HCT116 (cell line): ENCODE results near the gene SLC9A9. TPM values are rescaled to one million over a fixed set of nuclear protein-coding genes. Genes with fewer than 3 reads are reported as not detected.

Experiments
- ATAC-seq: fragments of 200-7000 bp; cut with Tn5 transposase; 2 replicates; pipeline ENCODE4 v1.9.1; 2020; ENCODE audit warnings: mild to moderate bottlenecking, moderate library complexity
- BruUV-seq: library from RNA; stranded (reverse); fragments of 400-500 nt; replicated peaks from 2 replicates; lab custom pipeline; 2021; lab: Mats Ljungman, UMichigan
- CTCF ChIA-PET: fragments of 300-600 bp; sonication (Branson Sonifier 250); formaldehyde crosslinking; loops from one replicate; lab custom pipeline; 2021; ENCODE audit warnings: antibody characterized with exemption; lab: Charles Lee
- POLR2A ChIA-PET: fragments of 300-600, 350-600 bp; sonication (Branson Sonifier 250); formaldehyde crosslinking; loops from one replicate; lab custom pipeline; 2021; ENCODE audit warnings: antibody characterized with exemption; lab: Charles Lee
- RAD21 ChIA-PET, 2 experiments: fragments of 300-600 bp; sonication (Branson Sonifier 250); formaldehyde crosslinking; loops; one replicate each; lab custom pipeline; 2023; ENCODE audit warnings: low total read pairs in 2 of 2; ENCODE audit not compliant: uncharacterized antibody in 2 of 2, unreplicated experiment in 2 of 2, low non-redundant PET in 1 of 2; lab: Charles Lee
- DNase-seq: peaks from one replicate; pipeline ENCODE4 v3.0.0-alpha.2; 2010; ENCODE audit warnings: low read depth, low spot score
- H2AFZ ChIP-seq: fragments of 200-600 bp; shearing (Covaris generic), sonication (generic); 2 replicates; pipeline ENCODE4 v1.6.1; 2017; ENCODE audit warnings: low read depth, mixed run types, mixed read lengths, antibody characterized with exemption, low read length; ENCODE audit not compliant: poor library complexity, severe bottlenecking
- H3K27ac ChIP-seq: 2 replicates; pipeline ENCODE4 v1.5.1; 2012; ENCODE audit warnings: low read depth, low read length
- H3K27me3 ChIP-seq: fragments of 200-600 bp; sonication (generic); 2 replicates; pipeline ENCODE4 v1.6.1; 2016; ENCODE audit warnings: mixed run types, low read length, mixed read lengths; ENCODE audit not compliant: insufficient read depth
- H3K36me3 ChIP-seq, 2 experiments: fragments of 200-500 bp in 1 of 2; fragments of 200-600 bp in 1 of 2; sonication (Bioruptor generic) in 1 of 2; sonication (generic) in 1 of 2; 2 replicates each; pipeline versions ENCODE4 v1.5.1 to v1.6.1; 2014 to 2016; ENCODE audit warnings: low read length in 2 of 2, inconsistent platforms in 1 of 2, mixed read lengths in 1 of 2, mixed run types in 1 of 2; ENCODE audit not compliant: insufficient read depth in 2 of 2, control insufficient read depth in 1 of 2
- H3K4me1 ChIP-seq, 2 experiments: fragments of 200-600 bp in 1 of 2; sonication (generic) in 1 of 2; 2 replicates each; pipeline versions ENCODE4 v1.5.1 to v1.6.1; 2012 to 2017; ENCODE audit warnings: low read length in 2 of 2, inconsistent platforms in 1 of 2, mild to moderate bottlenecking in 1 of 2, mixed read lengths in 1 of 2, mixed run types in 1 of 2, moderate library complexity in 1 of 2; ENCODE audit not compliant: insufficient read depth in 2 of 2, control insufficient read depth in 1 of 2
- H3K4me2 ChIP-seq: fragments of 200-600 bp; sonication (generic); 2 replicates; pipeline ENCODE4 v1.6.1; 2017; ENCODE audit warnings: mixed run types, low read length, mixed read lengths
- H3K4me3 ChIP-seq, 2 experiments: fragments of 200-600 bp in 1 of 2; sonication (generic) in 1 of 2; replicated peaks in 1 of 2; 2 replicates each; pipeline ENCODE4 v1.5.1; 2011 to 2016; ENCODE audit warnings: low read length in 2 of 2, control low read depth in 1 of 2, low read depth in 1 of 2, mild to moderate bottlenecking in 1 of 2, mixed read lengths in 1 of 2, mixed run types in 1 of 2
- H3K79me2 ChIP-seq: fragments of 200-600 bp; sonication (generic); 2 replicates; pipeline ENCODE4 v1.6.1; 2017; ENCODE audit warnings: mild to moderate bottlenecking, mixed run types, low read length, moderate library complexity, mixed read lengths; ENCODE audit not compliant: insufficient read depth
- H3K9ac ChIP-seq: fragments of 200-600 bp; sonication (generic); 2 replicates; pipeline ENCODE4 v1.6.1; 2016; ENCODE audit warnings: low read length, mixed read lengths
- H3K9me2 ChIP-seq: fragments of 200-600 bp; sonication (generic), shearing (Covaris generic); 2 replicates; pipeline ENCODE4 v1.6.1; 2017; ENCODE audit warnings: mixed run types, mild to moderate bottlenecking, moderate library complexity; ENCODE audit not compliant: insufficient read depth
- H3K9me3 ChIP-seq, 2 experiments: fragments of 200-500 bp in 1 of 2; fragments of 200-600 bp in 1 of 2; sonication (Bioruptor generic) in 1 of 2; sonication (generic) in 1 of 2; 2 replicates each; pipeline ENCODE4 v1.6.1; 2014 to 2017; ENCODE audit warnings: low read length in 2 of 2, mixed read lengths in 2 of 2, inconsistent platforms in 1 of 2, low read depth in 1 of 2, mild to moderate bottlenecking in 1 of 2, mixed run types in 1 of 2, moderate library complexity in 1 of 2; ENCODE audit not compliant: control insufficient read depth in 1 of 2, insufficient read depth in 1 of 2
- H4K20me1 ChIP-seq: fragments of 200-600 bp; sonication (generic), shearing (Covaris generic); 2 replicates; pipeline ENCODE4 v1.6.1; 2017; ENCODE audit warnings: mixed run types, mild to moderate bottlenecking, moderate library complexity; ENCODE audit not compliant: insufficient read depth
- CBX3 ChIP-seq: IDR thresholded peaks from 2 replicates; pipeline ENCODE4 v1.6.1; 2012; ENCODE audit warnings: low read depth
- CEBPB ChIP-seq: IDR thresholded peaks from 2 replicates; pipeline ENCODE4 v1.6.1; 2012; ENCODE audit warnings: low read depth
- EGR1 ChIP-seq: IDR thresholded peaks from 2 replicates; pipeline ENCODE4 v1.6.1; 2012; ENCODE audit warnings: low read depth
- EZH2 ChIP-seq: fragments of 200-600 bp; sonication (generic); IDR thresholded peaks from 2 replicates; pipeline ENCODE4 v1.6.1; 2017; ENCODE audit warnings: antibody characterized with exemption, mixed run types
- EZH2phosphoT487 ChIP-seq: fragments of 200-600 bp; IDR thresholded peaks from 2 replicates; pipeline ENCODE4 v1.6.1; 2018; ENCODE audit warnings: antibody characterized with exemption, borderline replicate concordance
- FOSL1 ChIP-seq: IDR thresholded peaks from 2 replicates; pipeline ENCODE4 v1.6.1; 2012; ENCODE audit warnings: low read depth
- MAX ChIP-seq: IDR thresholded peaks from 2 replicates; pipeline ENCODE4 v1.6.1; 2012
- POLR2AphosphoS5 ChIP-seq: IDR thresholded peaks from 2 replicates; pipeline ENCODE4 v1.6.1; 2011; ENCODE audit warnings: mild to moderate bottlenecking, low read depth, low read length, moderate library complexity
- SRF ChIP-seq: IDR thresholded peaks from 2 replicates; pipeline ENCODE4 v1.6.1; 2012; ENCODE audit warnings: low read depth
- YY1 ChIP-seq: IDR thresholded peaks from 2 replicates; pipeline ENCODE4 v1.6.1; 2011; ENCODE audit warnings: low read length, low read depth, moderate library complexity, mild to moderate bottlenecking; ENCODE audit not compliant: insufficient replicate concordance; ENCODE audit errors: extremely low read depth
- intact Hi-C: fragments of 100-400 bp; cut with micrococcal nuclease; formaldehyde crosslinking; loops from 2 replicates; pipeline ENCODE4 v1.10.0; 2022
- total RNA-seq: library from RNA; stranded (reverse); gene quantifications from one replicate; pipeline ENCODE4 v1.2.1, GENCODE V29; 2021; ENCODE audit not compliant: unreplicated experiment
- TF ChIP-seq, protein P1 (sequence below): IDR thresholded peaks from 2 replicates; pipeline ENCODE4 v1.6.1; 2012; ENCODE audit warnings: low read depth
- TF ChIP-seq, protein P2 (sequence below): IDR thresholded peaks from 2 replicates; pipeline ENCODE4 v1.6.1; 2012

Gene SLC9A9
- total RNA-seq, 1 experiment from 2014 or later = 0.20 TPM

DNA sequence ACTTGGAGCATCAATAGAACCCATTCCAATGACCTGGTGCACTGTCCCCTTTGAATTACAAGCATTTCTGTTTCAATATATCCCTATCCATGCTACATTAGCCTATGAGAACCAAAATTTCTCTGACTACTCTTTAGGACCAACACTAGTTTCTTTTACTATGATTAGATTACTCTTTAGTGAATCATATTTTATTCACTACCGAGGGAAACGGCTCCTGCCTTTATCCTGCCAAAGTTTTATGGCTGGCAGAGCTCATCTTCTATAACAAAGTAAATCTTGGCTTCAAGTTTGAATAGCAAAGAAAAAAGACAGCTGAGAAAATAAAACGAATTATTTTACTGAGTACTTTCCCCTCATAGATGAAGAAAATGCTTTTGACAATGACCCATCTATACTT lies 120.9 kb downstream of the SLC9A9 start (continued):
- TF ChIP-seq EGR1 = no peak
- TF ChIP-seq, protein P1, sequence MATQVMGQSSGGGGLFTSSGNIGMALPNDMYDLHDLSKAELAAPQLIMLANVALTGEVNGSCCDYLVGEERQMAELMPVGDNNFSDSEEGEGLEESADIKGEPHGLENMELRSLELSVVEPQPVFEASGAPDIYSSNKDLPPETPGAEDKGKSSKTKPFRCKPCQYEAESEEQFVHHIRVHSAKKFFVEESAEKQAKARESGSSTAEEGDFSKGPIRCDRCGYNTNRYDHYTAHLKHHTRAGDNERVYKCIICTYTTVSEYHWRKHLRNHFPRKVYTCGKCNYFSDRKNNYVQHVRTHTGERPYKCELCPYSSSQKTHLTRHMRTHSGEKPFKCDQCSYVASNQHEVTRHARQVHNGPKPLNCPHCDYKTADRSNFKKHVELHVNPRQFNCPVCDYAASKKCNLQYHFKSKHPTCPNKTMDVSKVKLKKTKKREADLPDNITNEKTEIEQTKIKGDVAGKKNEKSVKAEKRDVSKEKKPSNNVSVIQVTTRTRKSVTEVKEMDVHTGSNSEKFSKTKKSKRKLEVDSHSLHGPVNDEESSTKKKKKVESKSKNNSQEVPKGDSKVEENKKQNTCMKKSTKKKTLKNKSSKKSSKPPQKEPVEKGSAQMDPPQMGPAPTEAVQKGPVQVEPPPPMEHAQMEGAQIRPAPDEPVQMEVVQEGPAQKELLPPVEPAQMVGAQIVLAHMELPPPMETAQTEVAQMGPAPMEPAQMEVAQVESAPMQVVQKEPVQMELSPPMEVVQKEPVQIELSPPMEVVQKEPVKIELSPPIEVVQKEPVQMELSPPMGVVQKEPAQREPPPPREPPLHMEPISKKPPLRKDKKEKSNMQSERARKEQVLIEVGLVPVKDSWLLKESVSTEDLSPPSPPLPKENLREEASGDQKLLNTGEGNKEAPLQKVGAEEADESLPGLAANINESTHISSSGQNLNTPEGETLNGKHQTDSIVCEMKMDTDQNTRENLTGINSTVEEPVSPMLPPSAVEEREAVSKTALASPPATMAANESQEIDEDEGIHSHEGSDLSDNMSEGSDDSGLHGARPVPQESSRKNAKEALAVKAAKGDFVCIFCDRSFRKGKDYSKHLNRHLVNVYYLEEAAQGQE = no peak
- TF ChIP-seq POLR2AphosphoS5 = no peak

- intact Hi-C loops = no loop called here
- H3K79me2 ChIP-seq = no peaks in the 10 kb centered on the region
- CTCF ChIA-PET = no interaction called here
These were observed 121.5 kb downstream of the SLC9A9 start for GRCh38 chr3:143726727-143727126.

More at GRCh38 chr3:143726727-143727126, 121.5 kb downstream of the SLC9A9 start:
- no peaks in the 10 kb centered on the region for H3K9me3 ChIP-seq
- no peaks in the 10 kb centered on the region for H3K9me2 ChIP-seq
- ATAC-seq (no peak), DNase-seq (no peak)
- RAD21 ChIA-PET = no interaction called here
- no peaks in the 10 kb centered on the region for H3K36me3 ChIP-seq
- no peak overlapping the region for H3K4me3 ChIP-seq
- no peak for TF ChIP-seq CBX3
- TF ChIP-seq EGR1 = no peak
- no peak for TF ChIP-seq CEBPB
- no peak for TF ChIP-seq SRF
- no peak for TF ChIP-seq MAX
- no peak for TF ChIP-seq YY1
- TF ChIP-seq EZH2 = no peak
- no peak for TF ChIP-seq FOSL1
- TF ChIP-seq, protein P1 = no peak
- TF ChIP-seq POLR2AphosphoS5 = no peak
- TF ChIP-seq EZH2phosphoT487 = no peak
- TF ChIP-seq, protein P2, sequence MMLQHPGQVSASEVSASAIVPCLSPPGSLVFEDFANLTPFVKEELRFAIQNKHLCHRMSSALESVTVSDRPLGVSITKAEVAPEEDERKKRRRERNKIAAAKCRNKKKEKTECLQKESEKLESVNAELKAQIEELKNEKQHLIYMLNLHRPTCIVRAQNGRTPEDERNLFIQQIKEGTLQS = no peak
- no peak overlapping the region for H3K9ac ChIP-seq
- H2AFZ ChIP-seq = no peak overlapping the region
- H3K27ac ChIP-seq = no peak overlapping the region
- BruUV-seq = no TSS peak
- POLR2A ChIA-PET = no interaction called here
- H3K4me1 ChIP-seq = no peaks in the 10 kb centered on the region
- H4K20me1 ChIP-seq = no peaks in the 10 kb centered on the region
- no peak overlapping the region for H3K4me2 ChIP-seq
- H3K27me3 ChIP-seq = no peaks in the 10 kb centered on the region
